Right ventricle myocardium inferior (tissue), 1 donor: Measurements from ENCODE around the gene PSMG1. TPM values are rescaled to one million over a fixed set of nuclear protein-coding genes. Genes with fewer than 3 reads are reported as not detected.
"Not testable (repeated sequence)": the region's sequence is repeated elsewhere in the genome, so short reads cannot be mapped to it uniquely, and the experiment has no call there.

Experiments
- ATAC-seq: fragments of 200-7000 bp; cut with Tn5 transposase; one replicate; pipeline ENCODE4 v1.9.1; 2020; ENCODE audit warnings: mild to moderate bottlenecking, moderate library complexity
- DNase-seq: peaks from one replicate; pipeline ENCODE4 v3.0.0; 2021; ENCODE audit errors: missing footprints
- intact Hi-C: fragments of 100-400 bp; cut with DNase I; formaldehyde crosslinking; loops from one replicate; pipeline ENCODE4 v1.11.0; 2022
- total RNA-seq: library from RNA; stranded (reverse); fragmentation: NEBNext Ultra II Directional; extraction: Animal tissue kit (Norgen Biotek cat#: 25700); gene quantifications from one replicate; pipeline ENCODE4 v1.2.1, GENCODE V29; 2021
- donor health status: DM: no; HTN: yes; CAD: no; lungs with severe emphysema.

The PSMG1 gene
- total RNA-seq, 1 donor from 2014 or later = 18.8 TPM

DNA sequence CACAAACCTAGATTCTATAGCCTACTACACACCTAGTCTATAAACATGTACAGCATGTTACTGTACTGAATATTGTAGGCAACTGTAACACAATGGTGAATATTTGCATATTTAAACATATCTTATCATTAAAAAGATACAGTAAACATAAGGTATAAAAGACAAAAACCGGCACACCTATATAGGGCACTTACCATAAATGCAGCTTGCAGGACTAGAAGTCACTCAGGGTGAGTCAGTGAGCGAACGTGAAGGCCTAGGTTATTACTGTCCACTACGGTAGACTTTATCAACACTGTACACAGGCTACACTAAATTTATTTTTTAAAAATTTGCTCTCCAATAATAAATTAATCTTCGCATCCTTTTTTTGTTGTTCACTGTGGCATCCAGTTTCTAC lies 13.3 kb downstream of the PSMG1 start:
- intact Hi-C loops = no loop called here
- ATAC-seq (no peak), DNase-seq (no peak)

GRCh38 chr21:39168800-39169199 lies 14.5 kb downstream of the PSMG1 start:
- intact Hi-C loops = no loop called here
- ATAC-seq (no peak), DNase-seq (no peak)

DNA sequence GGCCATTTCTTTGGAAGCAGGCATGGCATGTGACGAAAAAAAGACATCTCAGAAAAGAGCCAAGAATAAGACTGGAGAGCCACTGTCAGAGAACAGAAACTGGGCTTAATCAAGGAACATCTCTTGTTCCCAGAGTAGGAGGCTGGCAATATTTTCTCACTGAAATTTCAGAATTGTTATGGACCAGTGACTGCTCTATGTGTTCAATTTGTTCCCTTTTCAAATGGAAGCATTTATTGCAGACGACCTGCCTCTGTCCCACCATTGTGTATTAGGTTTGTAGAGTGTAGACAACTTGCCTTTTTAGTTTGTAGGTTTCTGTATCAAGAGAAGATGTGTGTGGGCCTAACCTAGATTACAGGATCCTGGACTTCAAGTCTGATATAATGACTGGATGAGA lies 18.7 kb downstream of the PSMG1 start:
- ATAC-seq (no peak), DNase-seq (no peak)
- intact Hi-C loops = no loop called here

- no peak for ATAC-seq
- intact Hi-C loops = no loop called here
- DNase-seq = no peak
Observed at GRCh38 chr21:39161064-39161463, 22.2 kb downstream of the PSMG1 start.

DNA sequence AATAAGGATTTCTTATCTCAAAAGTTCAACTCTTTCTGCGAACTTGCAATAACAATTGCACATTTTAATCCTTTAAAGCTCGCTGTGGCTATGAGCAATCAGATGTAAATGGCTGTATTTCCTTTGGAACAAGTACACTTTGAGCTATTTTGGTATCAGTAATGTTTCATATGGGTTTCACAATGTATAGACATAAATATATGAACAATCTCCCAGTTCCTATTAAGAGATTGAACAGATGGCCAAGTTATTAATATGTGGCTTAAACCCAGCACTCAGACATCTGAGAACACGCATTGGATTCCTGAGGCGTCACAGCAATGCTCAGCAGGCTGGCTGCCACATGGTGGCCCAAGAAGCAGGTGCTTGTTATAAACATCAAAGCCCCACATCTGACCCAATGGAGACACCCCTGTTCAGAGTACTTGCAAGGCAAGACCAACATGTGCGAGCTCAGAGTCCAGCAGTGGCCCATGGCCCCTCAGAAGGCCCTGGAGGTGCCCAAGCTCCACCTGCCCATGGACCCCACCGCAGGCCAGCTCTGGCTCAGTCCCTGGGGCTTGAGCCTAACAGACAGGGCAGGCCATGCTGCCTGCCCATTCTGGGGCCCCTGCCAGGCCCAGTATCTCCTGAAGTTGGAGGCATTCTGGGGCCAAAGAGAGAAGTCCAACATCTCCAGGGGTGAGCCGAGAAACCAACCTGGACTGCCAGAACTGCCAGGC lies 23.7 kb downstream of the PSMG1 start:
- DNase-seq (no peak), ATAC-seq (no peak)
- intact Hi-C loops = no loop called here

DNA sequence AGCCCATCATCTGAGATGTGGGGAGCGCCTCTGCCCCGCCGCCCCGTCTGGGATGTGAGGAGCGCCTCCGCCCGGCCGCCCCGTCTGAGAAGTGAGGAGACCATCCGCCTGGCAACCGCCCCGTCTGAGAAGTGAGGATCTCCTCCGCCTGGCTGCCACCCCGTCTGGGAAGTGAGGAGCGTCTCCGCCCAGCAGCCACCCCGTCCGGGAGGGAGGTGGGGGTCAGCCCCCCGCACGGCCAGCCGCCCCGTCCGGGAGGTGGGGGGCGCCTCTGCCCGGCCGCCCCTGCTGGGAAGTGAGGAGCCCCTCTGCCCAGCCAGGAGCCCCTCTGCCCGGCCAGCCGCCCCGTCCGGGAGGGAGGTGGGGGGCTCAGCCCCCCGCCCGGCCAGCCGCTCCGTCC lies 26.0 kb downstream of the PSMG1 start:
- ATAC-seq, intact Hi-C loops, DNase-seq: not testable (repeated sequence)

DNA sequence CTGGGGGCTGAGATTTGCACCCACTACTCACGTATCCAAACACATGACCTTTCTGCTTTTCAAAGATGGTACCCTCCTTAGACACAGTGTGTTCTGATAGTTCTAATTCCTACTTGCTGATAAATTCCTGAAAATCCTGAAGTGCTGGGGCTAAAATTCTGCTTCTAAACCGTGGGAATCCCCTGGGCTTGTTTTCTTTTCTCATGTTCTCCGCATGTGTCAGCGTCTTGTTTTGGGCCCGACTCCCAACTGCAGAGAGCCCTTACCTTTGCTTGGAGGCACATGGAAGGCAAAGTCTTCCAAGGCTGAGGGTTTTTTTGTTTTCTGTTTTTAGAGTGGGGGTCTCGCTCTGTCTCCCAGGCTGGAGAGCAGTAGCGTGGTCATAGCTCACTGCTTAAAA lies 27.2 kb downstream of the PSMG1 start:
- ATAC-seq (no peak), DNase-seq (no peak)
- intact Hi-C loops = no loop called here

GRCh38 chr21:39155578-39155977 lies 27.7 kb downstream of the PSMG1 start:
- intact Hi-C loops = no loop called here
- no peak for ATAC-seq

GRCh38 chr21:39153842-39154241 lies 29.4 kb downstream of the PSMG1 start:
- no peak for ATAC-seq
- no peak for DNase-seq
- intact Hi-C loops = no loop called here

More at GRCh38 chr21:39155578-39155977, 27.7 kb downstream of the PSMG1 start:
- DNase-seq = no peak

DNA sequence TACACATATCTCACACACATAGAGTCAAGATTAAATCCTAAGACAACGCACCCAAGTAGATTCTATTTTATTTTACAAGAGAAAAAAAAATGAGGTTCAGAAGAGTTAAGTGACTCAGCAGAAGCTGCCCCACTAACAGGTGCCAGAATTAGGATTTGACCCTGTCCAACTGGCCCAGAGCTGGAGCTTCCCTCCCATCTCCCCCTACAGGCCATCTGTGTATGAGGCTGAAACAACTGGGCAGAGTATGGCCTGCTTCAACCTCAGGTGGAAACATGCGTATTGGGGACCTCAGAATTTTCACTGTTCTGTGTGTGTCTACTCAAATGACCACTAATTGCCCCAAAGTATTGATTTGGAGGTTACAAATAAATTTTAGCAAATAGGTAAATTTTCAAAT lies 29.9 kb downstream of the PSMG1 start:
- no peak for ATAC-seq
- intact Hi-C loops = no loop called here
- DNase-seq = no peak

- ATAC-seq (no peak), DNase-seq (no peak)
- intact Hi-C loops = no loop called here
Observed at GRCh38 chr21:39152271-39152670, 31.0 kb downstream of the PSMG1 start.

GRCh38 chr21:39150877-39151276 lies 32.4 kb downstream of the PSMG1 start:
- DNase-seq (no peak), ATAC-seq (no peak)
- intact Hi-C loops = no loop called here

DNA sequence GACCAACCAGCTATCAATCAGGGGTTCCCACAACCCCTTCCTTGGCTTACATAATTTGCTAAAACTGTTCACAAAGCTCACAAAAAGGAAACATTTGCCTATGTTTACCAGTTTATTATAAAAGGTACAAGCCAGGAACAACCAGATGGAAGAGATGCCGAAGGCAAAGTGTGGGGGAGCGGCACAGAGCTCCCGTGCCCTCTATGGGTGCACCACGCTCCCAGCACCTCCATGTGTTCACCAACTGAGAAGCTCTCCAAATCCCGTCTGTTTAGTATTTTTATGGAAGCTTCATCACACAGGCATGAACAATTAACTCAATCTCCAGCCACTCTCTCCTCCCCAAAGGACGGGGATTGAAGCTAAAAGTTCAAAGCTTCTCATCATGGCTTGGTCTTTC lies 32.9 kb downstream of the PSMG1 start:
- intact Hi-C loops = no loop called here
- no peak for ATAC-seq
- DNase-seq = no peak

DNA sequence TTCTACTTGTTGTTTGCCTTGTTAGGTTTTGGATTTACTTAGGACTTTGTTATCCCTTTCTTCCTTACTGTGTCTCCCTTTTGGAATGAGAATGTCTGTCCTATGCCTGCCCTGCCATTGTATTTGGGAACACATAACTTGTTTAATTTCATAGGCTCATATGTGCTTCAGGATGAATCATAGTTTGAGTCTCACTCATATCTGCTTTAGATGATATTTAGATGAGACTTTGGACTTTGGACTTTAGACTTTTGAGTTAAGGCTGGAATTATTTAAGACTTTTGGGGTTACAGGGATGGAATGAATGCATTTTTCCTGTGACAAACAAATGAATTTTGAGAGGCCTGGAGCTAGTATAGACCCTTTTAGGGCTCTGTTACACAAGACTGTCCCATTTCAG lies 33.4 kb downstream of the PSMG1 start:
- ATAC-seq = no peak
- DNase-seq = no peak
- intact Hi-C loops = no loop called here

DNA sequence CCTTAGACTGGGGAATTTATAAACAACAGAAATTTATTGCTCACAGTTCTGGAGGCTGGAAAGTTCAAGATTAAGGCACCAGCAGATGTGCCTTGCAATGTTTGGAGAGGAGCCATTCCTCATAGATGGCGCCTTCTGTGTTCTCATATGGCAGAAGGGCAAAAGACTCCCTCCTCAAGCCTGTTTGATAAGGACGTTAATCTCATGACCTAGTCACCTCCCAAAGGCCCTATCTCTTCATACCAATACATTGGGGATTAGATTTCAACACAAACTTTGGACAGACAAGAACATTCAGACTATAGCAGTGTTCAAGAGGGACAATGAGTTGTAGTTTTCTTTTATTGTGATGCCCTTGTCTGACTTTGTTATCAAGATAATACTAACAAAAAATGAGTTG lies 34.3 kb downstream of the PSMG1 start:
- intact Hi-C loops = no loop called here
- no peak for ATAC-seq
- no peak for DNase-seq

DNA sequence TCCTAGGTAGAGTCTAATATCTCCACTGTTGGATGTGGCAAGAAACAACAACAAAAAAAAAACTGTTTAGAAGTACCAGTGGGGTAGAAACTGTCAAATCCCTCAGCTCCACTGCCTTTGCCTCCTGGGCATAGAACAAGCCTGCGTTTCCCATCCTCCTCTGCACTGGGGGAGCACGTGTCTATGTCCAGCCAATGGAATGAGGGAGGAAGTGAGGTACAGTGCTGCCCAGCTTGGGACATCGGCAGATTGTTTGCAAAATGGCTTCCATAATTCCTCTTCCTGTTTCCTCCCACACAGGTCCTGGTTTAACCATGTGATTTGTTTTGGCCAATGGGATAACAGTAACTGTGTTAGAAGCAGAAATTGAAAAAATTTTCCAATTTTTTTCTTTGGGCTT lies 39.1 kb downstream of the PSMG1 start:
- intact Hi-C loops = no loop called here
- DNase-seq (no peak), ATAC-seq (no peak)

DNA sequence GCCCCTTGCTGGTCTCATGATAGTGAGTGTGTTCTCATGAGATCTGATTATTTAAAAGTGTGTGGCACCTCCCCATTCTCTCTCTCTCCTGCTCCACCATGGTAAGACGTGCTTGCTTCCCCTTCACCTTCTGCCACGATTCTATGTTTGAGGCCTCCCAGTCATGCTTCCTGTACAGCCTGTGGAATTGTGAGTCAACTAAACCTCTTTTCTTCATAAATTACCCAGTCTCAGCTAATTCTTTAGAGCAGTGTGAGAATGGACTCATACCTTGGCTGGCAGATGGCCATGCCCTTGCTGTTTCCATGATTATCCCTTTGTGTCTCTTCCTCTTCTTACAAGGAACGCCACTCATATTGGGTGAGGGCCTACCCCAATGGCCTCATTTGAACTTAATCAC lies 40.3 kb downstream of the PSMG1 start:
- ATAC-seq (no peak), DNase-seq (no peak)
- intact Hi-C loops = no loop called here

GRCh38 chr21:39141502-39141901 lies 41.7 kb downstream of the PSMG1 start:
- intact Hi-C loops = no loop called here
- ATAC-seq (no peak), DNase-seq (no peak)

- DNase-seq (no peak), ATAC-seq (no peak)
- intact Hi-C loops = loop anchor here (1.0 to 5.0 kb wide), 3 partner anchors 403 to 630 kb away; no protein-coding TSS in a partner anchor
Observed at GRCh38 chr21:39137248-39138178, 45.7 kb downstream of the PSMG1 start.

GRCh38 chr21:39136711-39137110 lies 46.5 kb downstream of the PSMG1 start:
- no peak for ATAC-seq

More at GRCh38 chr21:39136711-39137110, 46.5 kb downstream of the PSMG1 start:
- no peak for DNase-seq
- intact Hi-C loops = loop anchor here (1.0 to 5.0 kb wide), 3 partner anchors 402 to 629 kb away; no protein-coding TSS in a partner anchor
